GM12878 (cell line): ENCODE results near the gene DNAJC18.

Experiments used
- CHD1 ChIP-seq: IDR thresholded peaks from 2 replicates; pipeline ENCODE4 v1.6.1; 2012; ENCODE audit warnings: low read depth, low read length, improper control_type of control experiment
- CHD2 ChIP-seq: IDR thresholded peaks from 2 replicates; pipeline ENCODE4 v1.6.1; 2011; ENCODE audit warnings: low read depth, low read length, improper control_type of control experiment, borderline replicate concordance
- CREM ChIP-seq: IDR thresholded peaks from 2 replicates; pipeline ENCODE4 v1.6.1; 2014; ENCODE audit warnings: antibody characterized with exemption, low read depth
- CTCF ChIP-seq, 3 experiments: IDR thresholded peaks in 2 of 3; conservative IDR thresholded peaks in 1 of 3; 2 replicates each; pipeline ENCODE4 v1.5.1; 2011; ENCODE audit warnings: low read depth in 3 of 3, low read length in 3 of 3, mild to moderate bottlenecking in 3 of 3, control low read depth in 2 of 3, moderate library complexity in 2 of 3, inconsistent platforms in 1 of 3, mixed read lengths in 1 of 3; ENCODE audit not compliant: control insufficient read depth in 2 of 3, insufficient read depth in 1 of 3; ENCODE audit errors: extremely low read depth in 1 of 3
- FOXK2 ChIP-seq: fragments of 450-650 bp; IDR thresholded peaks from 2 replicates; pipeline ENCODE4 v1.6.1; 2017; ENCODE audit warnings: mild to moderate bottlenecking, moderate library complexity
- JUND ChIP-seq: IDR thresholded peaks from 2 replicates; pipeline ENCODE4 v1.6.1; 2012; ENCODE audit warnings: low read depth, mild to moderate bottlenecking, low read length, improper control_type of control experiment, moderate library complexity
- PBX3 ChIP-seq: IDR thresholded peaks from 2 replicates; pipeline ENCODE4 v1.6.1; 2011; ENCODE audit warnings: mild to moderate bottlenecking, low read depth, low read length, moderate library complexity; ENCODE audit not compliant: insufficient replicate concordance
- SIN3A ChIP-seq: IDR thresholded peaks from 2 replicates; pipeline ENCODE4 v1.6.1; 2012; ENCODE audit warnings: low read depth, low read length, improper control_type of control experiment
- SP1 ChIP-seq: IDR thresholded peaks from one replicate; pipeline ENCODE4 v1.6.1; 2011; ENCODE audit warnings: low read depth, low read length

- TF ChIP-seq CTCF (IDR thresholded peaks at IDR 0.05 in 2 of 3, conservative IDR thresholded peaks at IDR 0.05 in 1 of 3; ENCODE audit: control insufficient read depth in 2 of 3, extremely low read depth in 1 of 3, insufficient read depth in 1 of 3, low read depth in 3 of 3, low read length in 3 of 3): no peak
- no peak for TF ChIP-seq SIN3A
- no peak for TF ChIP-seq CHD1
- no peak for TF ChIP-seq CHD2
- TF ChIP-seq JUND: no peak
- no peak for TF ChIP-seq PBX3
- no peak for TF ChIP-seq SP1
- peak; percentile 46; the same call in 1 of the 2 replicates for TF ChIP-seq CREM
- no peak for TF ChIP-seq FOXK2
These were observed 19.5 kb upstream of the DNAJC18 start for GRCh38 chr5:139458580-139459407.
